ENCODE results near the gene RAB40A.
"Not testable (repeated sequence)": the region's sequence is repeated elsewhere in the genome, so short reads cannot be mapped to it uniquely, and the experiment has no call there.

The RAB40A gene

DNA sequence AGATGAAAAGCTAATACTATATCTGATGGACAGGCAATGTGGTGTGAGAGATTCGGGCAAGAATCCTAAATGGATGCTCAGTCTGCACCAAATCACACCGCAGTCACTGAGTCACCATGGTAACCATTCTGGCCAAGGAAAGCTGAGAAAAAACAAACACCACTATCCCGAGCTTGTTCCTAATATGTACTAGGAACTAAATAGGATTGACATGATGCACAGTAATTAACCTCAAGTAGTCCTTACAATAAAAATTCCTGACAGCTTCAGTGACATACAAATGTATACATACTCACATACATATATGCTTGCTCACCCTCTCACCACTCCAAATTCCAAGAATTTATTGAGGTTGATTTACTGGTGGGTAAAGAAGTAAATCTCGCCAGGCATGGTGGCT lies 1.1 kb upstream of the RAB40A start:
- no peak for DNase-seq

- no peak for DNase-seq
Observed at GRCh38 chrX:103518571-103518970, 718 bp downstream of the RAB40A start.

DNA sequence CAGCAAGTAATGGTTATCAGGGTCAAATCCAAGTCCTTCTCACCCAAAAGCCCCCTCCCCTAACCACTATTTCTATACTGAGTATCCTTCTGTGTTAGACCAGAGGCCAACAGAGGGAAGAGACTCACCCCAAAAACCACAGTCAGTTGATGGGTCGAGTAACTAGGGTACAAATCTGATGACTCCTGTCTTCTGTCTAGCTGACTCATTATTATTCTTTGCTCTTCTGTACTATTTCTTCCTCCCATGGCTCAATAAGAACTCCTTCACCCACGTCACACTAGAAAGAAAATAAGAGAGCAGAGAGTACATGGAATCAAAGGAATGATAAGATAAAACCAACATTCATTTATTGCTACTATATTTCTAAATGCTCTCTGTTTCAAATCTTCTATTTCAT lies 2.0 kb downstream of the RAB40A start:
- no peak for DNase-seq

DNA sequence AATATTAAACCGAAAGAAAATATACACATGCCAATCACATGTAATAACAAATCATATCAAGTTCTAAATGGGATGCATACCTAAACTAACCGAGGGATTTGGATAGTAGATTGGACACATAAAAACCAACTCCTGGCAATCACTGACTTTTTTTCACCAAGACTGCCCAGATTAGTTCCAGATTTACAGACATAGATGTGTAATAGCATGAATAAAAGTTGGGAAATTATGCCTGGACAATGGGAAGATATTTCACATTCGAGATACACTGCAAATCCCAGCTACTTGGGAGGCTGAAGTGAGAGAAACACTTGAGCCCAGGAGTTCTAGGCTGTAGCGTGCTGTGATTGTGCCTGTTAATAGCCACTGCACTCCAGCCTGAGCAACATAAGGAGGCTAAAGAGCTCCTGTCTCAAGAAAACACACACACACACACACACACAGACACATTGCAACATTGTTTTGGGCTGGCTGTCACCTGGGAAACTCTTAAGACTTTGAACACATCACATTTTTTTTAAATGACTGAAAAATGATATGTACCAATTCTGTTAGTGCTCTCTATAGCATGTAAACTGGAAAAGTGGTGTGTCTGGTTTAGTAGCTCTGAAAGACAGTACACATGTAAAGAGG lies 5.7 kb downstream of the RAB40A start:
- no peak for DNase-seq

DNA sequence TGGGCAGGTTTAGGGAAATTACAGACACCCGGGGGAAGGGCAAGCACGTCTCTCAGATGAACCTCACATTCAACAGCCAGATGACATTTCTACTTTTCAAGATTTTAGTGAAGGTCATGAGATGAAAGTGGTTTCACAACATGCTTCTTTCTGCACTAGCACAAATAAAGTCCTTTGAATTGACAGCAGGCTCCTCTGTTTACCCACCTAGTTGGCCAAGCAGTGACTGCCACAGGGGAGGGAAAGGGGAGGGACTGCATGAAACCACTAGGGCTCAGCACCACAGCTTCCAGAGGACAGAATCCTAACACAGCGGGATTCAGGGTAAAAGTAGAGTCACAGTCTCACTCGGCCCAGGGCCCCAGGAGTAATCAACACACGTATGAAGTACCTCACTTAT lies 6.2 kb downstream of the RAB40A start:
- DNase-seq, result no peak

DNA sequence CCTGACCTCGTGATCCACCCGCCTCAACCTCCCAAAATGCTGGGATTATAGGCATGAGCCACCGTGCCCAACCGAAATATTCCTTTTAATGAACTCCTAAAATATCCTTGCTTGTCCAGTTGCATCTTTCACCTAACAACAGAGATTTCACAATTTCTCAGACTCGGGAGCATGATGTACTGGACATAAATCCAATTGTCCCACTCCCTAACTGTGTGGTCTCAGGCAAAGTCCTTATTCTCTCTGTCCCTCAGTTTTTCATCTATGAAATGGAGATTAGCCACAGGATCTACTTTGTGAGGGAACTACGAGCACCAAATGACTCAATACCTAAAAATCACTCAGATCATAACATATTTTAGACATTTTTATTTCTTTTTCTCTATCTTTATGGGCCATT lies 9.3 kb downstream of the RAB40A start:
- no peak for DNase-seq

- no peak for DNase-seq
Observed at GRCh38 chrX:103503853-103504207, 15.5 kb downstream of the RAB40A start.

DNA sequence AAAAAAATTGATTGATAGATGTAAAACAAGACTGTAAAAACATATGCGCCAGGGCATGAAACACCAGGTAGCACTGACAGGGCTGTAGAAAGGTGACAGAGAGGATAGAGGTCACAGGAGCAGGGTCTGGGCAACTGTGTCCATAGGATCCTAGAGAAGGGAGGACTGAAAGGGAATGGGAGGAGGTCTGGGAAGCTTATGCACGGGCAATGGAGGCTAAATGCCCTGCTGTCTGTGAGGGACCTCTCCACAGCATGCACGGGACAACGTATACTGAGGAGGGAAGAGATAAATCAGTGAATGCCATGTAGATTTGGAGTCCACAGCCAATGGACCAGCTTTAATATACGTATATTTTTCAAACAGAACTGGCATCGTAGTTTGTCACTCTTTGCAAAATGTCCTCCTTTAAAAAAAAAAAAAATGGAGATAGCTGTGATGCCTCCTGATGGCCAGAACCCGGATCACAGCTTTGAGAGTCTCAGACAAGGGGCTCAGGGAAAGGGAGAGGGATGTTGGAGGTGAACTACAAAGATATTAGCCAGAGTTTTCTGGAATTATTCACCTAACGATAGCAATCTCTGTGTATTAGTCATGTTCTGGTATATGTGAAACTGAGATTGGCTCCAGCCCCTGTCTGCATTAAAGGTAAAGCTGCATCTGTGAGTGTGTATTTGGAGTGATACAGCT lies 16.0 kb downstream of the RAB40A start:
- DNase-seq, result no peak

DNA sequence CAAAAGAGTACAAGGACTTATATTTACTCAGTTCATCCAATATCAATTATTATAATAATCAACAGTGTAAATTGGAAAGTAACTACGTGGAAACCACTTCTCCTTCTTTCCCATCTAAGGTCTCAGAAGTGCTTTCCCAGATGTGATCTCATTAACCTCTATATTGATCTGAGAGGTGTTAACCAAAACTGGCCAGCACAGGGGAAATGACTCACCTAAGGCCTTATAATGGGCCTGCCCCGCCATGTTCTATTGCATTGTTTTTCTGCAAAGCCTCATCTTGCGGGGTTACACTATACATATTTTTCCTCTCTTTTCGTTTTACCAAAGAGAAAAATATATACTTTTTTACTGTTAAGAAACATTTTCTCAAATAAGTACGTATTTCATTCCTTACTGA lies 20.5 kb downstream of the RAB40A start:
- DNase-seq, result no peak

GRCh38 chrX:103495786-103496185 lies 23.5 kb downstream of the RAB40A start:
- DNase-seq, result no peak

GRCh38 chrX:103493578-103493977 lies 25.7 kb downstream of the RAB40A start:
- not testable (repeated sequence) for DNase-seq

GRCh38 chrX:103489733-103490132 lies 29.6 kb downstream of the RAB40A start:
- not testable (repeated sequence) for DNase-seq

DNA sequence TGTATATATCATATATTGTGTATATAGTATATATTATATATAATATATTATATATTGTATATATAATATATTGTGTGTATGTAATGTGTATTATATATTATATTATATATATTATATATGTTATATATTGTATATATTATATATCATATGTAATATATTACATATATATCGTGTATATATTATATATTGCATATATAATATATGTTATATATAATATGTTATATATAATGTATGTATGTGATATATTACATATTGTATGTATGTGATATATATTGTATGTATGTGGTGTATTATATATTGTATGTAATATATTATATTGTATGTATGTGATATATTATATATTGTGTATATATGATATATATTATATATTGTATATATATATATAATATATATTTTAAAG lies 30.5 kb downstream of the RAB40A start:
- DNase-seq, result no peak

- no peak for DNase-seq
Observed at GRCh38 chrX:103488332-103488731, 31.0 kb downstream of the RAB40A start.

DNA sequence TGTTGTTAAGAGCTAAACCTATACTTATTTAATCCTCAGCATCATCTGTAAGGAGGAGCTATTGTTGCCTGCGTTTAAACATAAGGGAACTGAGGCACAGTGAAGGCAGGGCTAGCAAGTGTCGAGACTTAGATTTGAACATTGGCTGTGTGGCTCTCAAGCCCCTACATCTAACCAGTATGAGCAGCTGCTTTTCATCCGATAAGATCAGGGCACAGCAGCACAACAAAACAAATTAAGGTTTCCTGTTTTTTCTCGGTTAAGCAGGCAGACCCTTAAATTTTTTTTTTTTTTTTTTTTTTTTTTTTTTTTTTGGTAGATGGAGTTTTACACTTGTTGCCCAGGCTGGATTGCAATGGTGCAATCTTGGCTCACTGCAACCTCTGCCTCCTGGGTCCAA lies 35.6 kb downstream of the RAB40A start:
- DNase-seq, result no peak

DNA sequence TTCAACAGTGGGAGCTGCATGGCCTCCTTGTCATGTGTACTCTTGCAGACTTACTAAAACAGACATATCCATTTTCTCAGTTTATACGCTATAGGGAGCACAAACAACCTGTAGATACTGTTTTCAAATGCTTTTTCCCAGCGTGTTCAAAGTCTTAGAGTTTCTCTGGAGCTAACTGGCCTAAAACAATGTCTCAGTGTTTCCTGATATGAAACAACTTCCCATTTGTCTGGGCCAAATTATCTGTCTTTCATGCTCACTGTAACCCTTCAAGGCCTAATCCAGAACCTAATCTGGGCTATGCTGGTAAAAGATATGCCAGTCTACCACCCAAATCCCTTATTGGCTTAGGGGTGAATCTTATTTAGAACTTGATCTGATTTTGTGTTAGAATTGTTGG lies 38.8 kb downstream of the RAB40A start:
- no peak for DNase-seq

GRCh38 chrX:103477496-103477895 lies 41.8 kb downstream of the RAB40A start:
- no peak for DNase-seq

DNA sequence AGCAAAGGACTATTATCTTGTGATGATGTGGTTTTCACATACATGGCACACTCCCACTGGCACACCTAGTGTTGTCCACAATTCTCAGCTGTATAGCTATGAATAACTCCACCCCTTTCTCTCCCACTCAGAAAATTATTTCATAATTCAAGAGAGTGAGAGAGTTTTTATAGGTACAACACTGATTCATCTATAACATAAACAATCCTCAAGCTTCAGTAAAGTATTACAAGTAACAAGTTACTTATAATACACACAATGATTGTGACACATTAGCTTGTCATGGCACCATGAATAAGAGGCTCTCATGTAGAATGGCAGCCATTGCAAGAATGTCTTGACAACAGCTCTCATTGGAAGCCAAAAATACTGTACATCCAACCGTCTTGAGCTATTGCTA lies 43.9 kb downstream of the RAB40A start:
- no peak for DNase-seq

DNA sequence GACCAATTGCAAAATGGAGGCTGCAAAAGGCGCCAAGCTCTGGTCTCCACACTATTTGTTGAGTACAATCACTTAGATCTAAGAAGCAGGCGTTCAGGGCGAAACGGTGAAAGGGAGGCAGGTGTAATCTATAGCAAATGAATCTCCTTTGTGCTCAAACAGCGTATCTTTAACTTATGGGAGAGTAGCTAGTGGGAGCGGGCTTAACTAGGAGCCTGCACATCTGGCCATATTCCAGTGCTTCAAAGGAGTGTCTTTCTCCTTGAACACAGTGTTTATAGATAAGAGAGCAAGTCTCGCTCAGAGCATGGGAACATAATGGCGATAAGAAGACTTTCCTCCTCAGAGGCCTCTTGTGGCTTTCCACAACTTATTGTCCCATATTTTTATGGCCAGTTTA lies 49.3 kb downstream of the RAB40A start:
- not testable (repeated sequence) for DNase-seq

DNA sequence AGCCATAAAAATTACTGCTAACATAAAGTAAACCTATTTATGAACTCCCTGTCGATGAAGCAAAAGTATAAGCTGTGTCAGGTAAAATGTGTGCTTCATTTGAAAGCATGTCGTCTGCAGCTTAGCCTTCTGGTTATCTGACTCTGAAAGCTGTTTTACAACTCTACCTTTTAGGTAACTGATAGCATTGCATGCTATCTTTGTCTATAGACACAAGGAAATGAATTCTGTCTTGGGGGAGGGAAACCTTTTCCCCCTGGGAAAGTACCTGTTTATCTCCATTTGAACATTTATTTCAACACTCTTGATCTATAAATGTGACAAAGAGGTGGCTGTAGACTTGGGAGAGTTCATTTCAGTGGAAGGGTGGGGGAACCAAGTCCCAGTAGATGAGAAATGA lies 51.4 kb downstream of the RAB40A start:
- DNase-seq, result no peak

- DNase-seq, result no peak
Observed at GRCh38 chrX:103467156-103467555, 52.1 kb downstream of the RAB40A start.

GRCh38 chrX:103464774-103465117 lies 54.5 kb downstream of the RAB40A start:
- no peak for DNase-seq

- no peak for DNase-seq
Observed at GRCh38 chrX:103464072-103464773, 55.1 kb downstream of the RAB40A start.

- DNase-seq, result no peak
Observed at GRCh38 chrX:103461156-103461555, 58.1 kb downstream of the RAB40A start.
